Measurements from ENCODE around the gene PTPRD. TPM values are rescaled to one million over a fixed set of nuclear protein-coding genes. Genes with fewer than 3 reads are reported as not detected.

PTPRD gene
- total and polyA plus RNA-seq, 2 donors (not counting 1 experiment from before 2014, with no cell fraction given): not detected

GRCh38 chr9:8622871-8623270 lies 1989.9 kb downstream of the PTPRD start:
- no peak overlapping the region for H3K9ac ChIP-seq (ENCODE audit: low read length)
- no peaks in the 10 kb centered on the region for H3K9me3 Mint-ChIP-seq (ENCODE audit: insufficient read depth)
- intact Hi-C loops (cut with micrococcal nuclease): no loop called here

GRCh38 chr9:8622222-8622802 lies 1990.5 kb downstream of the PTPRD start:
- Histone ChIP-seq H3K27ac (ENCODE audit: low read length in 2 of 2) (no peak overlapping the region), H2AFZ (ENCODE audit: insufficient read depth, low read depth, low read length, poor library complexity, severe bottlenecking) (no peak overlapping the region), H3K9ac (ENCODE audit: low read length) (no peak overlapping the region), H3K4me2 (replicated peaks; ENCODE audit: low read depth, low read length, poor library complexity, severe bottlenecking) (no peak overlapping the region), H3K36me3 (replicated peaks in 1 of 2; ENCODE audit: control extremely low read depth in 1 of 2, control insufficient read depth in 1 of 2, extremely low read depth in 1 of 2, insufficient read depth in 2 of 2, low read length in 1 of 2) (no peaks in the 10 kb centered on the region), H3K27me3 (replicated peaks in 1 of 4; ENCODE audit: control extremely low read depth in 1 of 4, control insufficient read depth in 3 of 4, insufficient read depth in 4 of 4, low read length in 3 of 4) (no peaks in the 10 kb centered on the region), H3K9me3 (ENCODE audit: control extremely low read depth in 1 of 3, control insufficient read depth in 2 of 3, insufficient read depth in 1 of 3, low read length in 2 of 3) (no peaks in the 10 kb centered on the region), H3K4me3 (ENCODE audit: control extremely low read depth in 1 of 5, extremely low read depth in 1 of 5, insufficient read depth in 1 of 5, low read depth in 2 of 5, low read length in 4 of 5) (no peak overlapping the region), H3K79me2 (ENCODE audit: control insufficient read depth, insufficient read depth, low read length) (no peaks in the 10 kb centered on the region), H4K20me1 (ENCODE audit: control insufficient read depth, insufficient read depth, low read length, poor library complexity, severe bottlenecking) (no peaks in the 10 kb centered on the region), H3K4me1 (ENCODE audit: control insufficient read depth in 2 of 2, insufficient read depth in 2 of 2, low read length in 2 of 2) (no peaks in the 10 kb centered on the region)
- ChIA-PET POLR2A (no interaction called here), CTCF (no interaction called here)
- DNase-seq (no peak), ATAC-seq (ENCODE audit: low read depth) (no peak)
- H3K4me3 Mint-ChIP-seq: no peak overlapping the region
- H3K27me3 Mint-ChIP-seq: no peaks in the 10 kb centered on the region
- no peaks in the 10 kb centered on the region for H3K9me3 Mint-ChIP-seq (ENCODE audit: insufficient read depth)
- no CpG with 5 or more reads among the region's 3 CpGs for WGBS (ENCODE audit: insufficient coverage)
- intact Hi-C loops (cut with micrococcal nuclease): no loop called here
- no peaks in the 10 kb centered on the region for H3K4me1 Mint-ChIP-seq
- TF ChIP-seq CTCF (IDR thresholded peaks at IDR 0.05) (no peak), EZH2 (IDR thresholded peaks at IDR 0.05; ENCODE audit: borderline replicate concordance, insufficient read depth, low read depth, low read length, poor library complexity, severe bottlenecking) (no peak)
- H3K27ac Mint-ChIP-seq: no peak overlapping the region

More at GRCh38 chr9:8622871-8623270, 1989.9 kb downstream of the PTPRD start:
- Histone ChIP-seq H3K4me3 (ENCODE audit: control extremely low read depth in 1 of 5, extremely low read depth in 1 of 5, insufficient read depth in 1 of 5, low read depth in 2 of 5, low read length in 4 of 5) (no peak overlapping the region), H3K27ac (ENCODE audit: low read length in 2 of 2) (no peak overlapping the region), H3K79me2 (ENCODE audit: control insufficient read depth, insufficient read depth, low read length) (no peaks in the 10 kb centered on the region), H3K27me3 (replicated peaks in 1 of 4; ENCODE audit: control extremely low read depth in 1 of 4, control insufficient read depth in 3 of 4, insufficient read depth in 4 of 4, low read length in 3 of 4) (no peaks in the 10 kb centered on the region), H3K4me2 (replicated peaks; ENCODE audit: low read depth, low read length, poor library complexity, severe bottlenecking) (no peak overlapping the region), H4K20me1 (ENCODE audit: control insufficient read depth, insufficient read depth, low read length, poor library complexity, severe bottlenecking) (no peaks in the 10 kb centered on the region), H3K36me3 (replicated peaks in 1 of 2; ENCODE audit: control extremely low read depth in 1 of 2, control insufficient read depth in 1 of 2, extremely low read depth in 1 of 2, insufficient read depth in 2 of 2, low read length in 1 of 2) (no peaks in the 10 kb centered on the region), H3K9me3 (ENCODE audit: control extremely low read depth in 1 of 3, control insufficient read depth in 2 of 3, insufficient read depth in 1 of 3, low read length in 2 of 3) (no peaks in the 10 kb centered on the region), H3K4me1 (ENCODE audit: control insufficient read depth in 2 of 2, insufficient read depth in 2 of 2, low read length in 2 of 2) (no peaks in the 10 kb centered on the region), H2AFZ (ENCODE audit: insufficient read depth, low read depth, low read length, poor library complexity, severe bottlenecking) (no peak overlapping the region)
- ChIA-PET CTCF (no interaction called here), POLR2A (no interaction called here)
- Mint-ChIP-seq H3K27me3 (no peaks in the 10 kb centered on the region), H3K27ac (no peak overlapping the region), H3K4me1 (no peaks in the 10 kb centered on the region), H3K4me3 (no peak overlapping the region)
- DNase-seq: no peak
- TF ChIP-seq CTCF (IDR thresholded peaks at IDR 0.05): no peak
- no peak for TF ChIP-seq EZH2 (IDR thresholded peaks at IDR 0.05; ENCODE audit: borderline replicate concordance, insufficient read depth, low read depth, low read length, poor library complexity, severe bottlenecking)
- WGBS (ENCODE audit: insufficient coverage): 100% methylated on average over 1 of the region's 2 CpGs
- no peak for ATAC-seq (ENCODE audit: low read depth)

Measured in B cell (primary cell).